ENCODE measurements around the gene ARL4D.
"Not testable (repeated sequence)": the region's sequence is repeated elsewhere in the genome, so short reads cannot be mapped to it uniquely, and the experiment has no call there.

Gene ARL4D

DNA sequence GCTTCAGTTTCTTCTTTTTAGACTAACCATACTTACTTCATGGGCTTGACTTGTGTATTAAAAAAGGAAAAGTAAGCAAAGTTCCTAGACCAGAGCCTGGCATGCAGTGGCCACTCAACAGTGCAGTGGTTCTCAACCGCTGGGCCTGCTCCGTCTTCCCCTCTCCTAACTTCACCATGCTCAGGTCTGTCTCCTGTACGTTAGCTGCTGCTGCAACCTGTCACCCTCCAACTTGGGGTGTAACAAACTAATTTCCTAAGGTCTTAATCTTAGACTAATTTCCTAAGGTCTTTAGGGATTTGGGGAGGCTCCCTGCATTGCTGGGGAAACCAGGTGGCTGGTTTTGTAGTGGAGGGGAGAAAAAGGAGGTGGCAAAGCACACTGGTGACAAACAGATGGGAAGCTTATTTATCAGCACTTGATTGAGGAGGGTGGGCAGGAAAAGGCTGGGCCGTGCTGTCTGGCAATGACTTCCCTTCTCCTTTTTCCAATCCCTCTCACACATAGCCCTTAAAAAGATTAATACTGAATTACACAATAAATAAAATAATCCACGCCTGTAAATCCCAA is 2.2 kb upstream of the ARL4D start:
- DNase-seq: no peak

DNA sequence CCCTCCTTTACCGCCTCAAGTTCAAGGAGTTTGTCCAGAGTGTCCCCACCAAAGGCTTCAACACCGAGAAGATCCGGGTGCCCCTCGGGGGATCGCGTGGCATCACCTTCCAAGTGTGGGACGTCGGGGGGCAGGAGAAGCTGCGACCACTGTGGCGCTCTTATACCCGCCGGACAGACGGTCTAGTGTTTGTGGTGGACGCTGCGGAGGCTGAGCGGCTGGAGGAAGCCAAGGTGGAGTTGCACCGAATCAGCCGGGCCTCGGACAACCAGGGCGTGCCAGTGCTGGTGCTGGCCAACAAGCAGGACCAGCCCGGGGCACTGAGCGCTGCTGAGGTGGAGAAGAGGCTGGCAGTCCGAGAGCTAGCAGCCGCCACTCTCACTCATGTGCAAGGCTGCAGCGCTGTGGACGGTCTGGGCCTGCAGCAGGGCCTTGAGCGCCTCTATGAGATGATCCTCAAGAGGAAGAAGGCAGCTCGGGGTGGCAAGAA is 1.1 kb downstream of the ARL4D start:
- DNase-seq: no peak

GRCh38 chr17:43400943-43401717 is 2.3 kb downstream of the ARL4D start:
- no peak for DNase-seq

DNA sequence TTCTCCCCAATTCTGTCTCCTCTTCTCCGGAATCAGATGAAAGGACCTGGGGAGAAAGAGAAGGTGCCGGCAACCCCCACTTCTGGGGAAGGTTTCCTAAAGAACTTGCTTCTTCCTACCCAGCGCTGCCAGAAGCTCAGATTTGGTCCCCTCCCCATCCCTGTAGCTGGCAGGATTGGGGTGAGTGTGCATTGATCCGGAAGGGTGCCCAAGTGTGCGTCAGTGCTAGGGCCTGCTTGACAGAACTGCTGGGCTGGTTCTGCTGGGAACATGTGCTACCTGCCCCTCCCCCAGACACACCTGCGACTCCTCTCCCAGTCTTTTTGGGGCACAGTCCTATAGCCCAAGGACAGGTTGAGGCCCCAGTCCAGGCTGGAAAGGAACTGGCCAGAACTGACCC is 3.3 kb downstream of the ARL4D start:
- DNase-seq: no peak

DNA sequence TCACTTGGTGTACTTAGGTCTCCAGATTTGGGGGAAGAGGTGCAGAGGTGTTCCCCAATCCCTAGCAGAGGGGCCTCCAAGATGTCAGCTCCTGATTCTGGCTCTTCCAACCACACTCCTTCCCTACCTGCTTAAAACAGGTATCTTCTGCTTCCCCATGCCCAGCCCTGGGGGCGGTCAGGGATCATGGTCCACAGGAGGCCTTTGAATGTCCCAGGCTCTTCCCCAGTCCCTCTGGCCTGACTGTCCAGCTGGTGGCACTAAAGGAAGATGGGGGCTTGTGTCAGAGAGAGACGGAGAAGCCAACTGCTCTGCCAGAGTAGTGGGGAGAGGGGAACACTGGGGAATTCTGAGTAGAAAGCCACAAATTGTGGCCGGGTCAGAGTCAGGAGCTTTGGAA is 3.8 kb downstream of the ARL4D start:
- no peak for DNase-seq

DNA sequence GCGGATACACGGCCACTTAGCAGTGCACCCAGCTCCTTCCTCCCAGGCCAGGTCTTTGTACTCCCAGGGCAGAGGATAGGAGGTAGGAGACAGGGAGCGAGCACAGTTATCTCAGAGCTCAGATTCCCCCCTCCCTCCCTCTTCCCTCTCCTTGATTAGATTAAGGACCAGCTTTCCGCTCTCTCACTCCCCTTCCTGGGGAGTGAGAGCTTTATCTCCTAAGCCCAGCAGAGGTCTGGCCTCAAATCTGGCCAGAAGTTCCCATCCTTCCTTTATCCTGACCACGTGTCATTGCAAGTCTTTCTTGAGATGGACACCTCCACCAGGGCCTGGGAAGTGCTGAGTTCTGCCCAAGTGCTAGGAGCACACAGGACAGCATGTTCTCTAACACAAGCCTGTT is 5.1 kb downstream of the ARL4D start:
- no peak for DNase-seq

GRCh38 chr17:43405861-43406260 is 7.1 kb downstream of the ARL4D start:
- DNase-seq: no peak

GRCh38 chr17:43406676-43407645 is 8.2 kb downstream of the ARL4D start:
- DNase-seq: no peak

- DNase-seq: no peak
Observed at GRCh38 chr17:43409131-43409530, 10.3 kb downstream of the ARL4D start.

GRCh38 chr17:43410557-43411368 is 12.0 kb downstream of the ARL4D start:
- DNase-seq: no peak

DNA sequence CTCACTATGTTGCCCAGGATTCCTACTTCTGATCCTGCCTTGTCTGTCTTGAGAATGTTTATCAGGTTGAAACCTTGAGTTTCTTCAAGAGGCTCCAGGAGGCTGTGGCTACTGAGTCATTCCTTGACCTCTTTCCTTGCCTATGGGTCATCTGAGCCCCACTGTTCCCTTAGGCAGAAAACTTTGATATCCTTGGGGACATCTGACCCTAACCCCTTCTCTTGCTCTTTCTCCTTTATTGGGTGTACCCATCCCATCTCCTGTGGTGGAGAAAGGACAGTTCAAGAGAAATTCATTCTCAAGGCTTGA is 12.5 kb downstream of the ARL4D start:
- no peak for DNase-seq

DNA sequence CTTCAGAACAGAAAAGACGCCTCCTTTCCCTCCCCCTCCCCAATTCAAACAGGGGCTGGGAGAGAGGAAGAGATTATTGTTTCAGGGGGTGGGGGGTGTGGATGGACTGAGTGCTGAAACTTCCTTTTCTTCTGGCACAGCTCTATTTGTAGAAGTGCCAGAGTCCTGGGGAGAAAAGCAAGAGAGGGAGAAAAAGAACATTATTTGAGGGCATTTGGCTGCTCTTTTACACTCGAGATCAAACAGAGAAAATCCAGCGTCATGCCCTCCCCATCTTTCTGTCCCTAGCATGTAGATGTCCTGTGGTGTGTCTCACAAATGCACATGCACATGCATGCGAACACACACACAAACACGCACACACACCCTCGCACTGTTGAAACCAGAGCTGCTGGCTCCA is 13.0 kb downstream of the ARL4D start:
- no peak for DNase-seq

- no peak for DNase-seq
Observed at GRCh38 chr17:43412166-43412565, 13.4 kb downstream of the ARL4D start.

DNA sequence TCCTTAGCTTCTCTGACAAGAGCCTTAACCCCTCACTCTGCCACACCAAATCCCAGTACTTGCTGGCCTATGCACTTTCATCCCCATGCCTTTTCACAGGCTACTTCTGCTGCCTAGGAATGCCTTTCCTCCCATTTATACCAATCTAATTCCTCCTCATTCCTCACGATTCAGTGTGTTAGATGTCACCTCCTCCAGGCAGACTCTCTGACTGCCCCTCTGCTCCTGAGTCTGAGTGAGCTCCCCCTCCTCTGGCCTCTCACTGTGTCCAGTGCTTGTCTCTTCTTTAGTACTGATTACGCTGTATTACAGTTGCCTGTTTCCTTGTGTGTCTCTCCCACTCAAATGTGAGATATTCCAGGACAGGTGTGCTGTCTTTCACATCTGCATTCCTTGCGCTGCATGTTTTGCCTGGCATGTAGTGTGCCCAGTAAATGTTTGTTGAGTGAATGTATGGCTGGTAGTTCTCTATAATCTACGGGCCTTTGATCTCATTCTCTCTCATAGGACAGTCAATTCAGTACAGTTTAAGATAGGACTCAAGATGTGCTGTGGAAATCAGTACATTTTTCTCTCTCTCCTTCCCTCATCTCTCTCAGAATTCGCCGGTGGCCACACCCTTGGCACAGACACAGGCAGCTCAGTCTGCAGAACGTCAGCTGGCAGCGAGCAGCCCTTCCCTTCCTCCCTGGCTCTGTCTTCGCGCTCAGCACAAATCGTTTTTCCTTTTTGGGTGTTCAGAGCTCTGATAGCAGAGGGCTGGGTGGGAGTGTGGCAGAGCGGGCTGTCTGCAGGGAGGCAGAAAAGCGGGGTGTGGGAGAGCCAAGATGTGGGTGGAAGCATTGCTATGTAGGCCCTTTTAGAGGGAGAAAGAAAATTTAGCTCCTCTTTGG is 18.5 kb downstream of the ARL4D start:
- DNase-seq: no peak

DNA sequence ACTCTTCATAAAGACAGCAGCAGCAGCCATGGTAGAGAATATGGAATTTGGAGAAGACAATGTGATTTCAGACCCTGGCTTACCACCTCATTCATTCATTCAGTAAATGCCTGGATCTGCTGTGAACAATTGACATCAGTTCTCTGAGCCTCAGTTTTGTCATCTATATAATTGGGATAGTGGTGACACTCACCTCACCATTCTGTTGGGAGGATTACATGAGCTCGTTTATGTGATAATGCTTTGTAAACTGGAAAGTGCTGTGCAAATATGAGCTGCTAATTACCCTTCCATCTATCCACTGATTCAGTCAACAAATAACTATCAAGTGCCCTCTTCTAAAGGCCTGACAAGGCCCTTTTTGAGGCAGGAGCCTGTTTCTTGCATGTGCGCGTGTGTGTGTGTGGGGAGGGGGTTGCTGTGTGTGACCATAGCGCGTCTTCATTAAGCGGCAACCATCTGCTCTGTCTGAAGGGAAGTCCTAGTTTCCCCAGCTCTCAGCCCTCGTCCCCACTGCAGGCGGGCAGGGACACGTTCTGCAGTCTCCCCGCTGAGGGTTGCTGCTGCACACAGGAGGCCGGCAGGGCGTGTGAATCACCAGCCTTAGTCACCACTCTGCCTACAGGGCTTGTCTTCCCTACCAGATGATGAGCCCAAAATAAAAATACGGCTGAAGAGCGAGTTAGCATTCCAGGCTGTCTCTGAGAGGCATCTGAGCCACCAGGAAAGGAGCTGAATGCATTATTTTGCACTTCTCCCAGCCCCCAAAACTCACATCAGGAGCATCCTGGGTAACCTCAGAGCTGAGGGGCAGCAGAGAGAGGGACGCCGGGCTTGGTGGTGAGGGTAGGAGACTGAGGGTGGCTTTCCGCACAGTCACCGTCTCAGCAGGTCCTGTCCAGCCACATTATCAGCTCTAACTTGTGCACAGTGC is 19.9 kb downstream of the ARL4D start:
- peak; percentile 65 for DNase-seq

- DNase-seq: not testable (repeated sequence)
Observed at GRCh38 chr17:43419375-43419882, 20.6 kb downstream of the ARL4D start.

DNA sequence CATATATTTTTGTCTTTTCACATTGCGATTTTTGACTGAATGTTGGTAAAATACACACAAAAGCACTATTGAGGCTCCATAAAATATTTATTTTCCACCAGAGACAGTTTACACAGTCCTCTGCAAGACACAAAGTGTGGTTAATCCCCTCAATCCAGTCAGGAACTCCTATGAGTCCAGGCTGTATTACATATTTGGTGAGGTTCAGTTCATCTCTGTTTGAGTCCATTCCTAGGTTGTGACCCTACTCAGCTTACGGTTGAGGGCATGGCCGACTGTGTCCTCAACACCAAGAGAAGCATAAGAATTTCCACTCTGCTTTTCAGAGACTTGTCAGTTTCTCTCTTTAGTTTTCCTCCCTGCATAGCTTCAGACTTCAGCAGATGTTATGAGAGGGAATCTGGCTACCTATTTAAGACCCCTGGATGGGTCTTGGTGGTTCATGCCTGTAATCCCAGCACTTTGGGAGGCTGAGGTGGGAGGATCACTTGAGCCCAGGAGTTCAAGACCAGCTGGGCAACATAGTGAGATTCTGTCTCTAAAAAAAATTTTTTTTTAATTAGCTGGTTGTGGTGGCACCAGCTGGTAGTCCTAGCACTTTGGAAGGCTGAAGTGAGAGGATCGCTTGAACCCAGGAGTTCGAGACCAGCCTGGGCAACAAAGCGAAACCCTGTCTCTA is 25.1 kb downstream of the ARL4D start:
- no peak for DNase-seq

- DNase-seq: no peak
Observed at GRCh38 chr17:43427362-43428043, 28.7 kb downstream of the ARL4D start.

DNA sequence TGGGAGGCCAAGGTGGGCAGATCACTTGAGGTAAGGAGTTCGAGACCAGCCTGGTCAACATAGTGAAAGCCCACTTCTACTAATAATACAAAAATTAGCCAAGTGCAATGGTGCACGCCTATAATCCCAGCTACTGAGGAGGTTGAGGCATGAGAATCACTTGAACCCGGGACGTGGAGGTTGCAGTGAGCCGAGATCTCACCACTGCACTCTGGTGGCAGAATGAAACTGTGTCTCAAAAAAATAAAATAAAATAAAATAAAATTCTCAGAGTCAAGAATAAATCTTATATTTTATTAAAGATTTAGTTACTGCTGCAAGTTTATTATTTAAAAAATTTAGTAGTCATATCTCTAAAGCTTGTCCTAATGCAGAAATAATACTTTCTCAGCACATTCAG is 29.7 kb downstream of the ARL4D start:
- DNase-seq: no peak

All from NCI-H2081 treated with DMSO at 0.1 percent for 48 hours (cell line).